ENCODE measurements around the gene BCL2L15.
"Not testable (repeated sequence)": the region's sequence is repeated elsewhere in the genome, so short reads cannot be mapped to it uniquely, and the experiment has no call there.

Gene BCL2L15

DNA sequence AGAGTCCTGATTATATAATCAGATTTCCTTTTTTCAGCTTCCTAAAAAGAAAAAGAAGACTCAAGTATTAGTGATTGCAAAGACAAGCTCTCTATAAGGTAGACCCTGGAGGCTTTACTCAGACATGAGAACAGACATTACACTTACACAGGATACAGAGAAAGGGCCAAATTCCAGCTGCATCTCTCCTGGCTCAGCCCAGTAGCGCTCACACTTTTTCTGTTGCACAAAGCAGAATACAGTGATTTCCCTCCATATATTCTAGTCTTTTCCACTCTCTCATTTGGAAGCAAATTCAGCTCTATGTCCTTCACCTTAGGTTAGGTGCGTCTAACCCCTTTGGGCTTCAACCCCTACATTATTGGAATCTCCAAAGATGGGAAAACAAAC is 31.0 kb downstream of the BCL2L15 start:
- no peaks in the 10 kb centered on the region for H3K4me1 Mint-ChIP-seq
- no peaks in the 10 kb centered on the region for H3K9me3 Mint-ChIP-seq
- no peak overlapping the region for H3K27ac Mint-ChIP-seq
- no peaks in the 10 kb centered on the region for H3K36me3 Mint-ChIP-seq (ENCODE audit: low read depth)
- DNase-seq: no peak
- TF ChIP-seq, protein P1, sequence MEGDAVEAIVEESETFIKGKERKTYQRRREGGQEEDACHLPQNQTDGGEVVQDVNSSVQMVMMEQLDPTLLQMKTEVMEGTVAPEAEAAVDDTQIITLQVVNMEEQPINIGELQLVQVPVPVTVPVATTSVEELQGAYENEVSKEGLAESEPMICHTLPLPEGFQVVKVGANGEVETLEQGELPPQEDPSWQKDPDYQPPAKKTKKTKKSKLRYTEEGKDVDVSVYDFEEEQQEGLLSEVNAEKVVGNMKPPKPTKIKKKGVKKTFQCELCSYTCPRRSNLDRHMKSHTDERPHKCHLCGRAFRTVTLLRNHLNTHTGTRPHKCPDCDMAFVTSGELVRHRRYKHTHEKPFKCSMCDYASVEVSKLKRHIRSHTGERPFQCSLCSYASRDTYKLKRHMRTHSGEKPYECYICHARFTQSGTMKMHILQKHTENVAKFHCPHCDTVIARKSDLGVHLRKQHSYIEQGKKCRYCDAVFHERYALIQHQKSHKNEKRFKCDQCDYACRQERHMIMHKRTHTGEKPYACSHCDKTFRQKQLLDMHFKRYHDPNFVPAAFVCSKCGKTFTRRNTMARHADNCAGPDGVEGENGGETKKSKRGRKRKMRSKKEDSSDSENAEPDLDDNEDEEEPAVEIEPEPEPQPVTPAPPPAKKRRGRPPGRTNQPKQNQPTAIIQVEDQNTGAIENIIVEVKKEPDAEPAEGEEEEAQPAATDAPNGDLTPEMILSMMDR (IDR thresholded peaks at IDR 0.05): no peak
- peaks cover 5% of the 10 kb centered on the region for H3K27me3 Mint-ChIP-seq (ENCODE audit: low read depth, poor library complexity)
- H3K4me3 Mint-ChIP-seq: no peak overlapping the region

DNA sequence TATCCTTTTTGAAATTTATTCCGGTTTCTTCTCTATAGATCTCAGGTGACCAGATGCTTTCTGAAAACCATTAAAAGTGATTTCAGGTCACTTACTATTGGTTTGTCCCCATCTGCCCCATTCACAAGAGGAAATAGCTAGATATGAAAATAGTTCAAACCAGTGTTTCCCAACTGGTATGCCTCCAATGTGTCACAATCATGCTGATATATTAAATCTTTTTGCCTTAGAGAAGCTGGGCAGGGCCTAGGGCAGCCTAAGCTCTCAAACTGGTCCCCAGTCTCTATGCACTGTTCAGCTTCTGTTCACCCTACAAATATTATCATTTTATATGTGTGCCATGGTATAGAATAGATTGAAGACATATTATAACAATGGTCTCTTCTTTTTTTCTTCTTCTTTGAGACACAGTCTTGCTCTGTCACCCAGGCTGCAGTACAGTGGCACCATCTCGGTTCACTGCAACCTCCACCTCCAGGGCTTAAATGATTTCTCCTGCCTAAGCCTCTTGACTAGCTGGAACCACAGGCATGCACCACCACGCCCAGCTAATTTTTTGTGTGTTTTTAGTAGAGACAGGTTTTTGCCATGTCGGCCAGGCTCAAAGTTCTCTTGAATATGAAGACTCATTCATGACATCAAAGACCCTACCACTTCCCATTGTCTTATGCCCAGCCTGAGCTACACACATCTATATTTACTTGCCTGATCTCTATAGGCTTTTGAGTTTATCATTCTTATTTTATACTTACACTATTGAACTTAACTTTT is 31.6 kb downstream of the BCL2L15 start:
- Mint-ChIP-seq H3K9me3 (no peaks in the 10 kb centered on the region), H3K27me3 (ENCODE audit: low read depth, poor library complexity) (peaks cover 3% of the 10 kb centered on the region), H3K27ac (no peak overlapping the region), H3K4me3 (no peak overlapping the region), H3K36me3 (ENCODE audit: low read depth) (no peaks in the 10 kb centered on the region), H3K4me1 (no peaks in the 10 kb centered on the region)
- DNase-seq: no peak
- TF ChIP-seq, protein P1 (IDR thresholded peaks at IDR 0.05): no peak

DNA sequence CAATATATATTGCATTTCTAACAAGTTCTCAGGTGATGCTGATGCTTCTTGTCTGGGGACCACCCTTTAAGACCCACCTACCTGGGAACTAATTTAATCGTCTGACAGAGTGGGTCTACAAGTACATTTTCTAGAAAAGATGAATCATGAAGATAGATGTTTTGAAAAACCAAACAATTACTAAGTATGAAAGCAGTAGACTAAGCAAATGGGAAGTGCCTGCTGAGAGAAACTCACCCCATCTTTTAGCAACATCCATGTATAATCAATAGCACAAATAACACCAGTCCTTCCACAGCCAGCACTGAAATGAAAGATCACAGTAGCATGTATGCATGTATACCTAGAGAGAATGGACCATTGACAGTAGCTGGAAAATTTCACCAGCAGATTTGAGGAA is 33.1 kb downstream of the BCL2L15 start:
- TF ChIP-seq, protein P1 (IDR thresholded peaks at IDR 0.05): no peak

DNA sequence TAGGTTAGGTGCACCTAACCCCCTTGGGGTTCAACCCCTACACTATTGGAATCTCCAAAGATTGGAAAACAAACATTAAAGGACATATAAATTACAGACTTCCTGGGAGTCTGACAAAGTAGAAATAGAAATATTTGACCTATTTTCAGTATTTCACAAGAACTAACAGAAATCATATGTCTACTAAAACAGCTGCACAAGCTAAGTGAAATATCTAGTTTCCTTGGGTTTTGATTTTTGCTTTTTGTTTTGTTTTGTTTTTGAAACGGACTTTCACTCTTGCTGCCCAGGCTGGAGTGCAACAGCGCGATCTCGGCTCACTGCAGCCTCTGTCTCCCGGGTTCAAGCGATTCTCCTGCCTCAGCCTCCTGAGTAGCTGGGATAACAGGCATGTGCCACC is 34.7 kb downstream of the BCL2L15 start:
- not testable (repeated sequence) for H3K27me3 Mint-ChIP-seq (ENCODE audit: low read depth, poor library complexity); DNase-seq; H3K4me1 Mint-ChIP-seq; H3K9me3 Mint-ChIP-seq; H3K27ac Mint-ChIP-seq; H3K4me3 Mint-ChIP-seq; H3K36me3 Mint-ChIP-seq (ENCODE audit: low read depth)

More for the DNA sequence above, 33.1 kb downstream of the BCL2L15 start:
- H3K36me3 Mint-ChIP-seq (ENCODE audit: low read depth): no peaks in the 10 kb centered on the region
- H3K4me1 Mint-ChIP-seq: no peaks in the 10 kb centered on the region
- peaks cover 8% of the 10 kb centered on the region for H3K27me3 Mint-ChIP-seq (ENCODE audit: low read depth, poor library complexity)
- no peaks in the 10 kb centered on the region for H3K9me3 Mint-ChIP-seq
- DNase-seq: no peak
- H3K27ac Mint-ChIP-seq: no peak overlapping the region
- H3K4me3 Mint-ChIP-seq: no peak overlapping the region

DNA sequence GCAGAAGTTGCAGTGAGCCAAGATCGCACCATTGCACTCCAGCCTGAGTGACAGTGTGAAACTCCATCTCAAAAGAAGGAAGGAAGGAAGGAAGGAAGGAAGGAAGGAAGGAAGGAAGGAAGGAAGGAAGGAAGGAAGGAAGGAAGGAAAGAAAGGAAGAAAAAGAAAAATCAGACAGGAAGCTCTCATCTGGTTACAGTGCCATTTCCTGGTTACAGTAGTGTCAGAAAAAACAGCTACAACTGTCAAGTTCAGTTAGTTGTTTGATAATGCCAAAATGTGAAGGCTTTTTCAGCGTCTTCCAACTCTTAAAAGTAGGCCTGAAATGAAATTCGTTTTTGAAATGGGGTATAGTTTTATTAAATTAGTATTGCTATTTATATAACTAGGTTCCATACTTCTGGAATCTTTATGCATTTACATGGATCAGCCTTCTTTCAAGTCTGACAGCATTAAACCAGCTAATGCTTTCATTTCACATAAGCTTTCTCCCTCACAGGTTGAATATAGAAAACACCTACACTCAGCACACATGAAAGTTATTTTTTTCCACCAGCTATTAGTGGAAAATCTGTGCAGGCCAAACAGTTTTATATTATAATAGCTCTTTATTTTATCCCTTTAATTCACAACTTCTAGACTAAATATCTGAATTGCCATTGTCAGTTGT is 37.1 kb downstream of the BCL2L15 start:
- no peak overlapping the region for H3K27ac Mint-ChIP-seq
- no peak for DNase-seq

DNA sequence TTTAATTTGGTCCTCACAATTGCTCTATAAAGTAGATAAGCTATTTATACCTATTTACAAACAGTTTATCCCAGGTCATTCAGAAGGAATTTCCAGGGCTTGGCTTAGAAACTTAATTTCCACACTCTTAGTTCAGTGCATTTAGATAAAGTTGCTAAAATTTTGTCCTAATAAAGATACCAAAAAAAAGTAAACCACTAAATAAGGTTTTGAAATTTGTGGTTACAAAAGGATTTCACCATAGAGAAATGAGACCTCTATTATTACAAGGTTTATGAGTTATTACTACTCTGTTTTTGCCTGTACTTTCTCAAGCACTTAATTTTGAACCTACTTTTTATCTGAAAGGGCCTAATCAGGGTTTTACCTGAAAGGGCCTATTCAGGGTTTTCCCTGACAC is 38.3 kb downstream of the BCL2L15 start:
- H3K27ac Mint-ChIP-seq: no peak overlapping the region
- no peak for DNase-seq
- H3K9me3 Mint-ChIP-seq: peaks cover 20% of the 10 kb centered on the region
- H3K27me3 Mint-ChIP-seq (ENCODE audit: low read depth, poor library complexity): peaks cover 8% of the 10 kb centered on the region
- TF ChIP-seq, protein P1 (IDR thresholded peaks at IDR 0.05): no peak
- no peak overlapping the region for H3K4me3 Mint-ChIP-seq
- peaks cover 10% of the 10 kb centered on the region for H3K36me3 Mint-ChIP-seq (ENCODE audit: low read depth)
- no peaks in the 10 kb centered on the region for H3K4me1 Mint-ChIP-seq

More for the DNA sequence above, 37.1 kb downstream of the BCL2L15 start:
- Mint-ChIP-seq H3K27me3 (ENCODE audit: low read depth, poor library complexity) (peaks cover 8% of the 10 kb centered on the region), H3K4me3 (no peak overlapping the region), H3K4me1 (no peaks in the 10 kb centered on the region), H3K9me3 (peaks cover 20% of the 10 kb centered on the region), H3K36me3 (ENCODE audit: low read depth) (peaks cover 10% of the 10 kb centered on the region)
- TF ChIP-seq, protein P1 (IDR thresholded peaks at IDR 0.05): no peak
